GM18505 (cell line): ENCODE results near the gene DUSP7.

Experiments used
- ATAC-seq: cut with Tn5 transposase; IDR thresholded peaks from one replicate; pipeline ENCODE4 v1.9.1; 2021; ENCODE audit not compliant: unreplicated experiment
- POLR2A ChIP-seq: IDR thresholded peaks from 4 replicates; pipeline ENCODE4 v1.6.1; 2011; ENCODE audit warnings: borderline replicate concordance; ENCODE audit not compliant: insufficient read depth, insufficient read length; ENCODE audit errors: extremely low read depth

The DUSP7 gene

GRCh38 chr3:52004163-52004787 is 52.1 kb downstream of the DUSP7 start:
- no peak for ATAC-seq
- no peak for TF ChIP-seq POLR2A

- no peak for TF ChIP-seq POLR2A
- ATAC-seq = no peak
These were observed 53.6 kb downstream of the DUSP7 start for GRCh38 chr3:52002748-52003147.

DNA sequence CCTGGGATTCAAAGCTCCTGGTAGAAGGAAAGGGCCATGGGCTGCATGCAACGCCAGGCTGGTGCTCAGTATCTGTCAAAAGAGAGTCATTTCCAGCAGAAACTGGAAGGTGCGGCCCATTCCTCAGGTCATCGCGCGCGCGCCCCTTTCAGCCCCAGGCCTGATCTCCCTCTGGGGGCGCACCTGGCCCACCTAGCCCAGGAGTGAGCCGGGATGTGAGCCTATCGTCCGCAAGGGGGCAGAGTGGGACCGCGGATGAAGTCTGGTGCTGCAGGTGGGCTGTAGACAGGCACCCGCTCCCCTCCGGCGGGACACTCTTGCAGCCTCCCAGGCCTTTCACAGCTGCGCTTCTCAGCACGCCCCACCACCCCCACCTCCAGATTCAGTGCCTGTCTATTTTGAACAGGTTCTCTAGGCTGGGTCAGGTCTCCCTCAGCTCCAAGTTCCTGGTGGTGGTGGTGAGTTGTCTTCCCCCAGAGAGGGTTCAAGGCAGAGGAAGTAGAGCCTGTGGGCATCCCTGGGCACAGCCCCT is 54.9 kb downstream of the DUSP7 start:
- peak; percentile 70 for ATAC-seq

GRCh38 chr3:51999846-52000245 is 56.5 kb downstream of the DUSP7 start:
- no peak for TF ChIP-seq POLR2A
- ATAC-seq = no peak

More for the DNA sequence above, 54.9 kb downstream of the DUSP7 start:
- TF ChIP-seq POLR2A = no peak
